Measurements from ENCODE around the gene TAGAP. TPM values are rescaled to one million over a fixed set of nuclear protein-coding genes. Genes with fewer than 3 reads are reported as not detected.

TAGAP gene
- total and polyA plus RNA-seq, 10 of the 15 experiments (the other 5 are each of a cell fraction or from before 2014, with no cell fraction given): 5.3 to 27.4 (median 18.9) TPM

GRCh38 chr6:159066483-159066882, 21.7 kb upstream of the TAGAP start:
- Histone ChIP-seq H3K27me3 (replicated peaks in 1 of 2; ENCODE audit: control insufficient read depth in 2 of 2, insufficient read depth in 2 of 2, low read length in 1 of 2) (peaks cover 0 to 4% of the 10 kb centered on the region in 2 experiments; a peak in 1 of 4 replicates), H3K4me1 (ENCODE audit: control insufficient read depth, insufficient read depth, low read length) (peaks cover 11% of the 10 kb centered on the region), H3K9me3 (replicated peaks; ENCODE audit: control insufficient read depth, insufficient read depth, low read length) (no peaks in the 10 kb centered on the region; the same call in 2 of the 3 replicates), H3K4me2 (ENCODE audit: control insufficient read depth, insufficient read depth) (no peak overlapping the region), H3K4me3 (no peak overlapping the region), H3K9ac (ENCODE audit: control insufficient read depth, insufficient read depth, low read length) (no peak overlapping the region), H3K36me3 (ENCODE audit: control insufficient read depth in 2 of 2, insufficient read depth in 2 of 2, low read length in 1 of 2) (no peaks in the 10 kb centered on the region), H4K20me1 (ENCODE audit: control insufficient read depth, insufficient read depth) (no peaks in the 10 kb centered on the region), H3K27ac (ENCODE audit: control insufficient read depth, insufficient read depth) (no peak overlapping the region), H3K79me2 (ENCODE audit: control insufficient read depth, insufficient read depth, low read length) (no peaks in the 10 kb centered on the region), H2AFZ (ENCODE audit: control insufficient read depth, low read depth, low read length) (no peak overlapping the region)
- ChIA-PET POLR2A (no interaction called here), SMC1A (ENCODE audit: uncharacterized antibody, unreplicated experiment) (interaction anchor here (1.0 to 4.5 kb wide), 6 partner anchors 8 to 28 kb away, joined by 3 to 34 read pairs (median 6); partner anchors contain the start of gene TAGAP), CTCF (no interaction called here), RAD21 (ENCODE audit: unreplicated experiment) (no interaction called here)
- TF ChIP-seq IKZF2 (IDR thresholded peaks at IDR 0.05) (no peak), RFX5 (IDR thresholded peaks at IDR 0.05; ENCODE audit: low read depth, low read length) (no peak), MEF2B (IDR thresholded peaks at IDR 0.05; ENCODE audit: partially characterized antibody, poor library complexity, severe bottlenecking) (no peak), SMAD5 (IDR thresholded peaks at IDR 0.05; ENCODE audit: low read depth) (no peak), IKZF1 (conservative IDR thresholded peaks at IDR 0.05) (no peak), SRF (IDR thresholded peaks at IDR 0.05; ENCODE audit: low read depth in 2 of 2, low read length in 2 of 2) (no peak), MLLT1 (IDR thresholded peaks at IDR 0.05) (no peak), TARDBP (IDR thresholded peaks at IDR 0.05; ENCODE audit: borderline replicate concordance) (no peak), ZNF207 (IDR thresholded peaks at IDR 0.05; ENCODE audit: borderline replicate concordance) (no peak), ATF3 (IDR thresholded peaks at IDR 0.05; ENCODE audit: borderline replicate concordance, extremely low read depth, low read depth, low read length) (no peak), BRCA1 (IDR thresholded peaks at IDR 0.05; ENCODE audit: low read depth, low read length) (no peak), GATAD2B (conservative IDR thresholded peaks at IDR 0.05; ENCODE audit: low read depth) (no peak)
- TF ChIP-seq, protein P1, sequence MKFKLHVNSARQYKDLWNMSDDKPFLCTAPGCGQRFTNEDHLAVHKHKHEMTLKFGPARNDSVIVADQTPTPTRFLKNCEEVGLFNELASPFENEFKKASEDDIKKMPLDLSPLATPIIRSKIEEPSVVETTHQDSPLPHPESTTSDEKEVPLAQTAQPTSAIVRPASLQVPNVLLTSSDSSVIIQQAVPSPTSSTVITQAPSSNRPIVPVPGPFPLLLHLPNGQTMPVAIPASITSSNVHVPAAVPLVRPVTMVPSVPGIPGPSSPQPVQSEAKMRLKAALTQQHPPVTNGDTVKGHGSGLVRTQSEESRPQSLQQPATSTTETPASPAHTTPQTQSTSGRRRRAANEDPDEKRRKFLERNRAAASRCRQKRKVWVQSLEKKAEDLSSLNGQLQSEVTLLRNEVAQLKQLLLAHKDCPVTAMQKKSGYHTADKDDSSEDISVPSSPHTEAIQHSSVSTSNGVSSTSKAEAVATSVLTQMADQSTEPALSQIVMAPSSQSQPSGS (IDR thresholded peaks at IDR 0.05; ENCODE audit: low read length): no peak
- BruUV-seq (replicated peaks): no TSS peak
- DNase-seq (ENCODE audit: low read depth, low spot score) (no peak), ATAC-seq (no peak), FAIRE-seq (no peak)
- intact Hi-C loops (cut with micrococcal nuclease; ENCODE audit: unreplicated experiment) (no loop called here), in situ Hi-C loops (cut with MboI) (no loop called here)
- 64% methylated on average over 3 of the region's 3 CpGs for WGBS (ENCODE audit: insufficient coverage, insufficient replicate concordance, low lambda C conversion rate, missing lambda C conversion rate)
